ENCODE measurements around the gene SPG11.

- TF ChIP-seq EZH2 (IDR thresholded peaks at IDR 0.05) (no peak), POLR2AphosphoS5 (IDR thresholded peaks at IDR 0.05; ENCODE audit: borderline replicate concordance, low read depth, low read length) (no peak), FOXP2 (optimal IDR thresholded peaks at IDR 0.05; ENCODE audit: control extremely low read depth, extremely low read length, insufficient read depth) (no peak)
These were observed 120.9 kb downstream of the SPG11 start for GRCh38 chr15:44542596-44542995.

Measured in SK-N-MC (cell line).